ENCODE measurements around the gene OVCA2. TPM values are rescaled to one million over a fixed set of nuclear protein-coding genes. Genes with fewer than 3 reads are reported as not detected.

Gene OVCA2
- total and polyA plus RNA-seq, 4 donors: 11.1 to 55.4 (median 37.4) TPM

DNA sequence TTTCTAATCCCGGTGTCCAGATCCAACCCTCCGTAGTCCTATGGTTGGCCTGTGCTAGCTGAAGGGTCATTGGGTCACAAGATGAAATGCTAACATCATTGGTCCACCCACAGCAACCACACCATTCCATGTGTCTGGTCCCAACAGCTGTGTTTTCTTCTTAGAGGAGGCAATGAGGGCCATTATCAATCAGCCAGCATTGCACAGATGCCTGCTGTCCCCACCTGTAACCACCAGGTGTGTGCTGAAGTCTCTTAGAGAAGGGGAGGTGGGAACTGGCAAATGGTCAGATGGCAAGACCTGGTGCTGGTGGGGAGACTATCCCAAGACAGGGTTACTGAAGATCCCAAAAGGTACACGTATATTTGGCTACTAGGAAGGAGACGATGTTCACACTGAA is 50.4 kb downstream of the OVCA2 start:
- Histone ChIP-seq H3K36me3 (ENCODE audit: control insufficient read depth in 4 of 4, insufficient read depth in 4 of 4, low read length in 4 of 4) (peaks cover 0 to 2% (median 0%) of the 10 kb centered on the region in 4 donors), H3K27ac (ENCODE audit: low read depth in 1 of 2, low read length in 1 of 2) (no peak overlapping the region), H3K4me1 (ENCODE audit: control insufficient read depth in 5 of 5, insufficient read depth in 5 of 5, low read length in 5 of 5) (peaks cover 2 to 54% (median 36%) of the 10 kb centered on the region in 5 donors), H3K9ac (ENCODE audit: insufficient read depth in 1 of 2, low read length in 2 of 2) (peak overlapping the region in 1 of 2 donors; percentile 2), H3K4me3 (no peak overlapping the region), H3K9me3 (ENCODE audit: control insufficient read depth in 4 of 4, insufficient read depth in 3 of 4, low read length in 3 of 4) (no peaks in the 10 kb centered on the region), H3K27me3 (ENCODE audit: control insufficient read depth in 3 of 3, insufficient read depth in 3 of 3, low read length in 2 of 3) (no peaks in the 10 kb centered on the region)
- TF ChIP-seq, protein P1, sequence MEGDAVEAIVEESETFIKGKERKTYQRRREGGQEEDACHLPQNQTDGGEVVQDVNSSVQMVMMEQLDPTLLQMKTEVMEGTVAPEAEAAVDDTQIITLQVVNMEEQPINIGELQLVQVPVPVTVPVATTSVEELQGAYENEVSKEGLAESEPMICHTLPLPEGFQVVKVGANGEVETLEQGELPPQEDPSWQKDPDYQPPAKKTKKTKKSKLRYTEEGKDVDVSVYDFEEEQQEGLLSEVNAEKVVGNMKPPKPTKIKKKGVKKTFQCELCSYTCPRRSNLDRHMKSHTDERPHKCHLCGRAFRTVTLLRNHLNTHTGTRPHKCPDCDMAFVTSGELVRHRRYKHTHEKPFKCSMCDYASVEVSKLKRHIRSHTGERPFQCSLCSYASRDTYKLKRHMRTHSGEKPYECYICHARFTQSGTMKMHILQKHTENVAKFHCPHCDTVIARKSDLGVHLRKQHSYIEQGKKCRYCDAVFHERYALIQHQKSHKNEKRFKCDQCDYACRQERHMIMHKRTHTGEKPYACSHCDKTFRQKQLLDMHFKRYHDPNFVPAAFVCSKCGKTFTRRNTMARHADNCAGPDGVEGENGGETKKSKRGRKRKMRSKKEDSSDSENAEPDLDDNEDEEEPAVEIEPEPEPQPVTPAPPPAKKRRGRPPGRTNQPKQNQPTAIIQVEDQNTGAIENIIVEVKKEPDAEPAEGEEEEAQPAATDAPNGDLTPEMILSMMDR (IDR thresholded peaks at IDR 0.05; ENCODE audit: control extremely low read depth, extremely low read depth): no peak
- 69 to 83% methylated on average over 4 of the region's 4 CpGs for WGBS, 2 donors
- no peak for ATAC-seq (ENCODE audit: insufficient read depth, low FRiP score)
- DNase-seq: no peak

Small RNA genes within 50 kb of the gene (small RNA-seq; reads per million reads assigned to genes)
- not detected for gene AC090617.9 (ENCODE audit: low replicate concordance)
- 9.3 reads per million, percentile 96 among the genes with 10 or more reads in this experiment for gene MIR132 (ENCODE audit: low replicate concordance)
- 7.2 reads per million, percentile 95 among the genes with 10 or more reads in this experiment for gene MIR212 (ENCODE audit: low replicate concordance)
- gene OVCA2 (ENCODE audit: low replicate concordance): not detected

Other genes with a start within 250 kb of the OVCA2 start
- gene SMYD4, start 212.1 kb upstream of the OVCA2 start, total RNA-seq: 10 to 100 TPM; 14.7 to 18.2 TPM
- gene SMYD4, start 212.1 kb upstream of the OVCA2 start, polyA plus RNA-seq: 1 to 10 TPM; 7.5 to 7.7 TPM
- gene RPA1, start 212.0 kb upstream of the OVCA2 start, total RNA-seq: 10 to 100 TPM; 44.1 to 82.6 TPM
- gene RPA1, start 212.0 kb upstream of the OVCA2 start, polyA plus RNA-seq: 10 to 100 TPM; 10.7 to 23.0 TPM
- 1 to 10 TPM in 1 of 2 donors, under 1 TPM in 1; 0.65 to 7.3 TPM for gene RTN4RL1, start 16.7 kb upstream of the OVCA2 start, total RNA-seq
- 1 to 10 TPM; 1.2 to 3.5 TPM for gene RTN4RL1, start 16.7 kb upstream of the OVCA2 start, polyA plus RNA-seq
- 10 to 100 TPM; 32.7 to 37.8 TPM for gene DPH1, start 11.9 kb upstream of the OVCA2 start, total RNA-seq
- 10 to 100 TPM; 21.1 to 21.6 TPM for gene DPH1, start 11.9 kb upstream of the OVCA2 start, polyA plus RNA-seq
- 10 to 100 TPM; 28.9 to 34.8 TPM for gene HIC1, start 13.1 kb downstream of the OVCA2 start, total RNA-seq
- 10 to 100 TPM in 1 of 2 donors, 1 to 10 TPM in 1; 5.5 to 14.4 TPM for gene HIC1, start 13.1 kb downstream of the OVCA2 start, polyA plus RNA-seq